ENCODE measurements around the gene MXRA8.

- no peak for TF ChIP-seq CTCF (IDR thresholded peaks at IDR 0.05)
- TF ChIP-seq POLR2A (IDR thresholded peaks at IDR 0.05), result no peak
Observed at GRCh38 chr1:1306661-1307260, 51.6 kb downstream of the MXRA8 start.
